ENCODE data around the gene LIPJ. TPM values are rescaled to one million over a fixed set of nuclear protein-coding genes. Genes with fewer than 3 reads are reported as not detected.
A peak's percentile ranks its signal among the peaks of the same experiment; 100 is the strongest.

Gene LIPJ
- total RNA-seq, 3 donors from 2014 or later (not counting 1 experiment from before 2014, with no cell fraction given), result 0.09 TPM; not detected in 2

- H3K27me3 Mint-ChIP-seq (ENCODE audit: low read depth in 2 of 2), result peaks cover 0 to 3% of the 10 kb centered on the region in 2 donors
- intact Hi-C loops (cut with micrococcal nuclease), result no loop called here
- no peak for ATAC-seq
- H3K9me3 Mint-ChIP-seq, result no peaks in the 10 kb centered on the region
- no peaks in the 10 kb centered on the region for H3K36me3 ChIP-seq (ENCODE audit: control insufficient read depth, insufficient read depth, low read length)
- TF ChIP-seq, protein P1, sequence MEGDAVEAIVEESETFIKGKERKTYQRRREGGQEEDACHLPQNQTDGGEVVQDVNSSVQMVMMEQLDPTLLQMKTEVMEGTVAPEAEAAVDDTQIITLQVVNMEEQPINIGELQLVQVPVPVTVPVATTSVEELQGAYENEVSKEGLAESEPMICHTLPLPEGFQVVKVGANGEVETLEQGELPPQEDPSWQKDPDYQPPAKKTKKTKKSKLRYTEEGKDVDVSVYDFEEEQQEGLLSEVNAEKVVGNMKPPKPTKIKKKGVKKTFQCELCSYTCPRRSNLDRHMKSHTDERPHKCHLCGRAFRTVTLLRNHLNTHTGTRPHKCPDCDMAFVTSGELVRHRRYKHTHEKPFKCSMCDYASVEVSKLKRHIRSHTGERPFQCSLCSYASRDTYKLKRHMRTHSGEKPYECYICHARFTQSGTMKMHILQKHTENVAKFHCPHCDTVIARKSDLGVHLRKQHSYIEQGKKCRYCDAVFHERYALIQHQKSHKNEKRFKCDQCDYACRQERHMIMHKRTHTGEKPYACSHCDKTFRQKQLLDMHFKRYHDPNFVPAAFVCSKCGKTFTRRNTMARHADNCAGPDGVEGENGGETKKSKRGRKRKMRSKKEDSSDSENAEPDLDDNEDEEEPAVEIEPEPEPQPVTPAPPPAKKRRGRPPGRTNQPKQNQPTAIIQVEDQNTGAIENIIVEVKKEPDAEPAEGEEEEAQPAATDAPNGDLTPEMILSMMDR (IDR thresholded peaks at IDR 0.05), result no peak
- no peak overlapping the region for H3K4me3 ChIP-seq (ENCODE audit: low read length)
- H3K4me1 Mint-ChIP-seq, result peaks cover 0 to 10% of the 10 kb centered on the region in 2 donors
- no peak overlapping the region for H3K4me3 Mint-ChIP-seq
- WGBS (ENCODE audit: insufficient coverage), result 100% methylated on average over 1 of the region's 1 CpG
- no peaks in the 10 kb centered on the region for H3K4me1 ChIP-seq (ENCODE audit: control insufficient read depth, insufficient read depth, low read length)
- no peaks in the 10 kb centered on the region for H3K36me3 Mint-ChIP-seq
- no peak overlapping the region for H3K27ac Mint-ChIP-seq
- no peak for DNase-seq
- H3K27ac ChIP-seq (ENCODE audit: low read length), result no peak overlapping the region
- no peaks in the 10 kb centered on the region for H3K27me3 ChIP-seq (ENCODE audit: control insufficient read depth, insufficient read depth, low read length)
- no peaks in the 10 kb centered on the region for H3K9me3 ChIP-seq (ENCODE audit: control insufficient read depth, insufficient read depth, low read length)
These were observed 24.4 kb upstream of the LIPJ start for GRCh38 chr10:88562152-88562551.

DNA sequence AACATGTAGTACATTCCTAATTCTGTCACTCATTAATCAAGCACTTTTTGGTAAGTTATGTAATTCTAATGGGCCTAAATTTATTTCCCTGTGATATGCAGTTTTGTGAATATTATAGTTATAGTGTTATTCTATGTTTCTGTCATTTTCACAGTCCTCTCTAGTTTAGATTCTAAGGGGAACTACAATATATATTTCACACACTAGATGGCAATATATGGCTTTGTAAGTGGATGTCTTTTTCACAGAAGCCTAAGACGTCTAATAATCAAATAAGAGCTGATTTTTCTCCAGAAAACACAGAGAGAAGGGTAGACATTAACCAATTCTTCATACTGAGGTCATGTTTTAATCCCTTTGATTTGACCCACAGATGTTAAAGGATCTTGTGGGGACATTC is 21.5 kb upstream of the LIPJ start:
- peak in 1 of 2 donors; percentile 34 for DNase-seq
- TF ChIP-seq, protein P1 (IDR thresholded peaks at IDR 0.05), result no peak
- no peak overlapping the region for H3K4me3 ChIP-seq (ENCODE audit: low read length)

GRCh38 chr10:88582411-88582805 is 4.2 kb upstream of the LIPJ start:
- Mint-ChIP-seq H3K4me3 (peak overlapping the region; percentile 94), H3K4me1 (peaks cover 11 to 12% of the 10 kb centered on the region in 2 donors), H3K9me3 (no peaks in the 10 kb centered on the region), H3K36me3 (no peaks in the 10 kb centered on the region), H3K27me3 (ENCODE audit: low read depth in 2 of 2) (peaks cover 12 to 22% of the 10 kb centered on the region in 2 donors), H3K27ac (peak overlapping the region; percentile 88 to 94)
- H3K27ac ChIP-seq (ENCODE audit: low read length), result peak overlapping the region; percentile 80
- intact Hi-C loops (cut with micrococcal nuclease), result no loop called here
- no peaks in the 10 kb centered on the region for H3K9me3 ChIP-seq (ENCODE audit: control insufficient read depth, insufficient read depth, low read length)
- no peak for DNase-seq
- H3K36me3 ChIP-seq (ENCODE audit: control insufficient read depth, insufficient read depth, low read length), result no peaks in the 10 kb centered on the region
- TF ChIP-seq, protein P1 (IDR thresholded peaks at IDR 0.05), result no peak
- H3K27me3 ChIP-seq (ENCODE audit: control insufficient read depth, insufficient read depth, low read length), result peaks cover 5% of the 10 kb centered on the region
- 5% methylated on average over 4 of the region's 4 CpGs for WGBS (ENCODE audit: insufficient coverage)
- peaks cover 6% of the 10 kb centered on the region for H3K4me1 ChIP-seq (ENCODE audit: control insufficient read depth, insufficient read depth, low read length)
- ATAC-seq, result no peak
- H3K4me3 ChIP-seq (ENCODE audit: low read length), result peak overlapping the region; percentile 74

More for the DNA sequence above, 21.5 kb upstream of the LIPJ start:
- no peaks in the 10 kb centered on the region for H3K9me3 ChIP-seq (ENCODE audit: control insufficient read depth, insufficient read depth, low read length)
- no peaks in the 10 kb centered on the region for H3K36me3 ChIP-seq (ENCODE audit: control insufficient read depth, insufficient read depth, low read length)
- H3K4me1 Mint-ChIP-seq, result peaks cover 0 to 2% of the 10 kb centered on the region in 2 donors
- H3K27me3 ChIP-seq (ENCODE audit: control insufficient read depth, insufficient read depth, low read length), result no peaks in the 10 kb centered on the region
- no peaks in the 10 kb centered on the region for H3K4me1 ChIP-seq (ENCODE audit: control insufficient read depth, insufficient read depth, low read length)
- peaks cover 0 to 3% of the 10 kb centered on the region in 2 donors for H3K27me3 Mint-ChIP-seq (ENCODE audit: low read depth in 2 of 2)
- no peaks in the 10 kb centered on the region for H3K9me3 Mint-ChIP-seq
- ATAC-seq, result no peak
- H3K27ac ChIP-seq (ENCODE audit: low read length), result no peak overlapping the region
- intact Hi-C loops (cut with micrococcal nuclease), result no loop called here
- no peak overlapping the region for H3K4me3 Mint-ChIP-seq
- no peak overlapping the region for H3K27ac Mint-ChIP-seq
- no peaks in the 10 kb centered on the region for H3K36me3 Mint-ChIP-seq
- no CpG with 5 or more reads among the region's 1 CpG for WGBS (ENCODE audit: insufficient coverage)
